ENCODE measurements around the gene TOMM5.

DNA sequence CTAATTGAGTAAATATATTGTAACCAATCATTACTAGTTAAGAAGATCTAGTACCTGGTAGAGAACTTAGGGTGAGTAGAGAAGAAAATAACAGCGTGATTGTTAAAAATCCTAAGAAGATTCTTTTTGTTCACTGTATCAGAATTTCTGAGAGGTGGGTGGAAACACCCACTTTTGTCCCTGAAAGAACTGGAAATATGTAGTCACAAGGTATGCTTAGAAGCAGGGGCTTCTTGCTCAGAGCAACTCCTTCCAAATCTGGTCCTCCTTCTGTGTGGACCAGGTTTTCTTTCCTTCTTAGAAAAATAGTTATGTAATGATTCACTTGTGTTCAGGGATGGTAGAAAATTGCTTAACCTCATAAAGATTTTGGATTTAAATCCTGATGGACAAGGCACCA, 11.9 kb upstream of the TOMM5 start:
- TF ChIP-seq EZH2 (IDR thresholded peaks at IDR 0.05; ENCODE audit: low read length, unreplicated experiment) (no peak), CTCF (conservative IDR thresholded peaks at IDR 0.05; ENCODE audit: low read depth, low read length) (no peak)

Measured in PC-3 (cell line).